AG04449 (cell line): ENCODE results near the gene IL1R2.

Source experiments
- CTCF ChIA-PET: fragments of 350-600 bp; formaldehyde crosslinking; extraction: SDS; loops from one replicate; lab custom pipeline; 2021; ENCODE audit warnings: antibody characterized with exemption; lab: Yijun Ruan, JAX
- POLR2A ChIA-PET: fragments of 400-600, 350-600 bp; formaldehyde crosslinking; extraction: SDS; loops from one replicate; lab custom pipeline; 2020; ENCODE audit warnings: antibody characterized with exemption, inconsistent platforms; lab: Yijun Ruan, JAX
- DNase-seq: peaks from one replicate; pipeline ENCODE4 v3.0.0-alpha.2; 2010; ENCODE audit warnings: low read depth, low spot score
- H3K4me3 ChIP-seq: 2 replicates; pipeline ENCODE4 v1.5.1; 2011; ENCODE audit warnings: low read depth, mild to moderate bottlenecking, control low read depth, low read length
- TF ChIP-seq, protein P1 (sequence below): IDR thresholded peaks from one replicate; pipeline ENCODE4 v1.5.1; 2011; ENCODE audit warnings: mild to moderate bottlenecking, moderate library complexity, low read length, control low read depth, inconsistent platforms; ENCODE audit not compliant: insufficient read depth; ENCODE audit errors: missing control alignments

IL1R2 gene

DNA sequence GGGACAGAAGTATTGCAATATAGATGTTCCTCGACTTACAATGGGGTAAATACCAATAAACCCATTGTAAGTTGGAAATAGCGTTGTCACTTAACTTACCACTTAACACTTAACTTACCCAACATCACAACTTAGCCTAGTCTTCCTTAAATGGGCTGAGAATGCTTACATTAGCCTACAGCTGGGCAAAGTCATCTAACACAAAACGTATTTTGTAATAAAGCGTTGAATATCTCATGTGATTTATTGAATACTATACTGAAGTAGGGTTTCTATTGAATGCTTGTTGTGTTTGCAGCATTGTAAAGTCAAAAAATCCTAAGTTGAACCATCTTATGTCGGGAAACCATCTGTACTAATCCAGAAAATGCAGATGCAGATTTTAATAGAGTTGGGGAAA, 23.6 kb downstream of the IL1R2 start:
- TF ChIP-seq, protein P1, sequence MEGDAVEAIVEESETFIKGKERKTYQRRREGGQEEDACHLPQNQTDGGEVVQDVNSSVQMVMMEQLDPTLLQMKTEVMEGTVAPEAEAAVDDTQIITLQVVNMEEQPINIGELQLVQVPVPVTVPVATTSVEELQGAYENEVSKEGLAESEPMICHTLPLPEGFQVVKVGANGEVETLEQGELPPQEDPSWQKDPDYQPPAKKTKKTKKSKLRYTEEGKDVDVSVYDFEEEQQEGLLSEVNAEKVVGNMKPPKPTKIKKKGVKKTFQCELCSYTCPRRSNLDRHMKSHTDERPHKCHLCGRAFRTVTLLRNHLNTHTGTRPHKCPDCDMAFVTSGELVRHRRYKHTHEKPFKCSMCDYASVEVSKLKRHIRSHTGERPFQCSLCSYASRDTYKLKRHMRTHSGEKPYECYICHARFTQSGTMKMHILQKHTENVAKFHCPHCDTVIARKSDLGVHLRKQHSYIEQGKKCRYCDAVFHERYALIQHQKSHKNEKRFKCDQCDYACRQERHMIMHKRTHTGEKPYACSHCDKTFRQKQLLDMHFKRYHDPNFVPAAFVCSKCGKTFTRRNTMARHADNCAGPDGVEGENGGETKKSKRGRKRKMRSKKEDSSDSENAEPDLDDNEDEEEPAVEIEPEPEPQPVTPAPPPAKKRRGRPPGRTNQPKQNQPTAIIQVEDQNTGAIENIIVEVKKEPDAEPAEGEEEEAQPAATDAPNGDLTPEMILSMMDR: no peak
- ChIA-PET POLR2A (no interaction called here), CTCF (interaction anchor here (0.9 to 4.9 kb wide), 7 partner anchors 8 to 225 kb away, joined by 3 to 41 read pairs (median 11); no protein-coding TSS in a partner anchor)
- DNase-seq: no peak
- H3K4me3 ChIP-seq: no peak overlapping the region

DNA sequence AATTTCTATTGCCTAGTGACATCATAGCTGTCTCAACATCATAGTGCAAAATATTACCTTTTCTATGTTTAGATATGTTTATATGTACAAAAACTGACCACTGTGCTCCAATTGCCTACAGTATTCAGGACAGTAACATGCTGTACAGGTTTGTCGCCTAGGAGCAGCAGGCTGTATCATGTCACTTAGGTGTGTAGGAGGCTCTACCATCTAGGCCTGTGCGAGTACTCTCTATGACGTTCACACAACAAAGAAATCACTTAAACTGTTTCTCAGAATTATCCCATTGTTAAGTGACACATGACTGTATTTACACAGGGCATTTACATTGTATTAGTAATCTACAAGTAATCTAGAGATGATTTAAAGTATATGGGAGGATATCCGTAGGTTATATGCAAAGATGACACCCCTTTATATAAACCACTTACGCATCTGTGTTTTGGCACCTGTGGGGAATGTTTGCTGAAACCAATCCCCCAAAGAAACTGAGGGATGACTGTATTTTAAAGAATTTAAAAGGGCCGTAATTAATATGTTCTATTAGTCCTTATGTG, 24.7 kb downstream of the IL1R2 start:
- TF ChIP-seq, protein P1: no peak
- no peak overlapping the region for H3K4me3 ChIP-seq
- no peak for DNase-seq
- ChIA-PET POLR2A (no interaction called here), CTCF (interaction anchor here (1.2 to 4.2 kb wide), 6 partner anchors 9 to 224 kb away, joined by 3 to 41 read pairs (median 12); no protein-coding TSS in a partner anchor)

- TF ChIP-seq, protein P1: no peak
- DNase-seq: no peak
- H3K4me3 ChIP-seq: no peak overlapping the region
- CTCF ChIA-PET: interaction anchor here (1.4 to 9.0 kb wide), 10 partner anchors 10 to 219 kb away, joined by 4 to 298 read pairs (median 23); partner anchors contain the start of gene IL1R1
- POLR2A ChIA-PET: no interaction called here
Observed at GRCh38 chr2:102018823-102019445, 27.2 kb downstream of the IL1R2 start.

DNA sequence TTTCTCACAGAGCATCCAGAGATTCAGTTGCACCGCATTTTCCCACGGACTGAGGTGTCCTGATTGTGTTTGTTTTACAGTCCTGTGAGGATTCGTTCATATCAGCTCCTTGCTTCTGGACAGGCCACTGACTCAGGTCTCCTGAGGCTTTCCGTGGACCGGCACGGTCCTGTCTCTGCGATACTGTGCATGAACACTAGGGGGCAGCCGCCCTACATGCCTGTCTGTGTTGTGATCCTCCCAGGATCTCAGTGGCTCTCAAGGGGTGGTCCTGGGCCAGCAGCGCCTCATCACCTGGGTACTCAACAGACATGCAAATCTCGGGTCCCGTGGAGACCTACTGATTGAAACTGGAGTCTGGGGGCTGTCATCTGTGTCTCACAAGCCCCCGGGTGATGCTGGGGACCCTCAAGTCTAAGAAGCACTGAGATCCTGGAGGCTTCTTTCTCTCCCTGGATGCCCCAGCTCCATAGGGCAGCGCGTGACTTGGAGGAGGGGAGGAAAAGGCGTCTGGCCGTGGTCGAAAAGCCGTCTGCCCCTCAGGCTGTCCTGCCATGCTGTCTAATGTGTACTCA, 28.9 kb downstream of the IL1R2 start:
- no peak overlapping the region for H3K4me3 ChIP-seq
- no peak for DNase-seq
- ChIA-PET CTCF (interaction anchor here (0.6 to 9.0 kb wide), 79 partner anchors 9 to 679 kb away, joined by 3 to 298 read pairs (median 4); partner anchors contain the start of genes IL18R1 and IL1R1), POLR2A (interaction anchor here (0.8 kb wide), 1 partner anchor 146 kb away, joined by 5 read pairs; no protein-coding TSS in a partner anchor)
- TF ChIP-seq, protein P1: peak; percentile 98

GRCh38 chr2:102021779-102022178, 30.0 kb downstream of the IL1R2 start:
- H3K4me3 ChIP-seq: no peak overlapping the region
- ChIA-PET POLR2A (no interaction called here), CTCF (interaction anchor here (0.5 to 9.0 kb wide), 8 partner anchors 15 to 394 kb away, joined by 3 to 298 read pairs (median 21); partner anchors contain the start of gene IL1R1)
- DNase-seq: no peak
- TF ChIP-seq, protein P1: no peak
